Activated T-helper 1 cell treated with anti-CD3 and anti-CD28 coated beads, Interleukin-2, amount 50 U/mL, for 16 hours (primary cell): ENCODE measurements around the gene MARCHF6.
"Not testable (repeated sequence)": the region's sequence is repeated elsewhere in the genome, so short reads cannot be mapped to it uniquely, and the experiment has no call there.

Experiments
- DNase-seq, 2 donors: peaks; one replicate each; pipeline ENCODE4 v3.0.0-alpha.2; 2020; ENCODE audit warnings: low read depth in 1 of 2, low spot score in 1 of 2

Gene MARCHF6

DNA sequence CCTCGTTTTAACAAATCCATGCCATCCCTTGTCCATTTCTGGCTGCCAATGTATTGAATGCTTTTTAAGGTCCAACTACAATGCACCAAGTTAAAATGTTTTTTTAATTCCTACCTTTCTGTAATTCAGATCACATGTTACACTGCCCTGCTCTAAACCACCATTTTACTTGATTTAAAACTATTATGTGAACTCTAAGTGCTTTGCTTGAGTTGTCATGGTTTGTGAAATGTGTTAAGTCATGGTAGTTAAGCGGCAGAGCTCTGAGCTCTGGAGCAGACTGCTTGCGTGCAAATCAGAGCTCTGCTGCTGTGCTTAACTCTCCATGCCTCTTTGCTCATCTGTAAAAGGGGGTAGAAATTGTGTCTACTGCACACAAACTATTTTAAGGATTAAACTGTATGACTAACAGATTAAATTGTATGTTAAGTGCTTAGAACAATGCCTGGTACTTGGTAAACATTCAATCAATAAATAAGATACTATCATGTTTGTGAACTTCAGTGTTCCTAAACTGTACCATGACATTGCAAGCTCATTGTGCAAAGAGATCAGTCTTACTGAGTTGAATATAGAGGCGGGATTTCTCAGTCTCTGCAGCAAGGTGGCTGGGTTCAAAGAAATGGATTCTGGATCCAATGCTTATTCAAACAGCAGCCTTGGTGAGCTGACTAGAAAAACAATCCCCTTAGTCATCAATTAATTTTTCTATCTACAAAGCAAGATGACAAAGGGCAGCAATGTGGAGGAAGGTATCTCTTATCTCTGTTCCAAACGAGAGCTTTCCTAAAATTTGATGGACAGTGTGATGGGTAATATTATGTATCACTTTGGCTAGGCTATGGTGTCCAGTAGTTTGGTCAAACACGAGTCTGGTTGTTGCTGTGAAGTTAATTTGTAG, 29.7 kb upstream of the MARCHF6 start:
- no peak for DNase-seq

DNA sequence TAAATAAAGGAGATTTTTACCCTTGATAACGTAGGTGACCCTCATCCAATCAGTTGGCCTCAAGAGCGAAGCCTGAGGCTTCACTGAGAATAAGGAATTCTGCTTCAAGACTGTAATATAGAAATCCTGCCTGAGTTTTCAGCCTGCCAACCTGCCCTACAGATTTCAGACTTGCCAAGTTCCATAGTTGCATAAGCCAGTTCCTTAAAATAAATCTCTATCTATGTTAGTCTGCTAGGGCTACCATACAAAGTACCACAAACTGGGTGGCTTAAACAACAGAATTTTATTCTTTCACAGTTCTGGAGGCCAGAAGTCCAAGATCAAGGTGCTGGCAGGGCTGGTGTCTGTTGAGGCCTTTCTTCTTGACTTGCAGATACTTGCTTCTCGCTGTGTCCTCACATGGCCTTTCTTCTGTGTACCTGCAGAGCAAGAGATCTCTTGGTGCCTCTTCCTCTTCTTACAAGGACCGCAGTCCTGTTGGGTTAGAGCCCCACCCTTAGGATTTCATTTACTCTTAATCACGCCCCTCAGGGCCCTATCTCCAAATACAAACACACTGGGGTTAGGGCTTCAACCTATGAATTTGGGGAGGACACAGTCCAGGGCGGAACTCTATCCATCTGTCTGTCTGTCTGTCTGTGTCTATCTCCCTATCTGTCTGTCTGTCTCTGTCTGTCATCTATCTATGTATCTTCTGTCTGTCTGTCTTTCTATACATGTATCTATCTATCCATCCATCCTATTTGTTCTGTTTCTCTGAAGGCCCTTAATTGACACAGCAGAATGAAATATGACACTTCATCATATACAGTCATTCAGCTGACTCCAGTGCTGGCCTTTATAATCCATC, 28.8 kb upstream of the MARCHF6 start:
- DNase-seq: no peak

DNA sequence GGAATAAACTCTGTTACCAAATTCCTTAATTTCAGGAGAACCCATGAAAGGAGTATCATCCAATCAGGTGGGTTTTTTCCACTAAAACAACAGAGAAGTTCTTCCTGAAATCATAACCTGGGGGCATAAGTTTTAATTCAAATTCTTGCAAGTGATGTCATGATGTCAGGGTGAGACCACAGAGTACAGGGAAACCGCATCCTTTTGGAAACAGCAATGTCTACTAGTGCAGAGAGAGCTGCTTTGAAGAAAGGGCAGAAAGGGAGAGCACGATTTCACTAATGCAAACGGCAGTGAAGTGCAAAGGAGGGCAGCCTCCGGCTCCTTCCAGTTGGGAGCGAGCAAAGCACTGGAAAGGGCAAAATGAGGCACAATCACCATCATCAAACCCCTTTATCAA, 25.2 kb upstream of the MARCHF6 start:
- no peak for DNase-seq

DNA sequence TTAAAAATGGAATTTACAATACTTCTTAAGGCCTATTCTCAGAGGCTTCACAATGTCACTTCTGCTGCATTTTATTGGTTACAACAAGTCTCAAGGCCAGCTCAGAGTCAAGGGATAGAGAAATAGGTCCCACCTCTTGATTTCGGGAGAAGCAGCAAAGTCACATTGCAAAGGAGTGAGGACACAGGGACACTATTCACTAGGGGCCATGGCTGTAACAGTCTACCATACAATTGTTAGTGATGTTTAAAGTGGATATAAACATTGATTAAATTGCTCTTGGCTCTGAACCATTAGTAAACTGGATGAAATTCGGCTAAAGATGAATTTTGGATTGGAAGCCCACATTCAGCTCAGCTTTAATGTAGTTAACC, 24.1 kb upstream of the MARCHF6 start:
- DNase-seq: no peak

DNA sequence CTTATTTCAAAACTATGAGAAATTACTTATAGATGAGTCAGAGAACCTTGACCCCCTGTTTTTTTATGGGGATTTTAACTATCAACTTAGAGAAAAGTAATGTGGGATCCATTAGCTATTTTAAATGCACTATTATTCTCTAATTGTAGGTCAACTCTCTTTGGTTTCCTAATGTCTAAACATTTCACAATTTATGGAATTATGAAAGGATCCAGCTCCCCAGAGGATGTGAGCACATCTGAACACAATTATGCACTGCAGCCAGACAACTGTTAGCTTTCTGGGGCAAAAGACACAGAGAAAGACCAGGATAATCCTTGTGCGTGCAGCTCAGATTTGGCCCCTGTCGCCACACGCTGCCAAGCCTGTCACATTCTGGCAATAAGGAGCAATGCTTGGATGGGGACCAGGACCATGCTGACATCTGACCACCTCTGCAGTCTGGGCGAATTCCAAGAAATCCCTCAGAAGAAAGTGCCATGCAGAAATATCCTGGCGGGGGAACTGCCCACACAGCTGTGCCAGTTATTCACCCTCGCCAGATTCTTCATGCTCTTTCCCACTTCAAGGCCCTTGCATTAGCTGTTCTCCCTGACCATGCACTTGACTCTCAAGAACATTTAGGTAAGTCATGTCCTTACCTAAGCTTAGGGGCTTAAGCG, 23.5 kb upstream of the MARCHF6 start:
- DNase-seq: no peak

DNA sequence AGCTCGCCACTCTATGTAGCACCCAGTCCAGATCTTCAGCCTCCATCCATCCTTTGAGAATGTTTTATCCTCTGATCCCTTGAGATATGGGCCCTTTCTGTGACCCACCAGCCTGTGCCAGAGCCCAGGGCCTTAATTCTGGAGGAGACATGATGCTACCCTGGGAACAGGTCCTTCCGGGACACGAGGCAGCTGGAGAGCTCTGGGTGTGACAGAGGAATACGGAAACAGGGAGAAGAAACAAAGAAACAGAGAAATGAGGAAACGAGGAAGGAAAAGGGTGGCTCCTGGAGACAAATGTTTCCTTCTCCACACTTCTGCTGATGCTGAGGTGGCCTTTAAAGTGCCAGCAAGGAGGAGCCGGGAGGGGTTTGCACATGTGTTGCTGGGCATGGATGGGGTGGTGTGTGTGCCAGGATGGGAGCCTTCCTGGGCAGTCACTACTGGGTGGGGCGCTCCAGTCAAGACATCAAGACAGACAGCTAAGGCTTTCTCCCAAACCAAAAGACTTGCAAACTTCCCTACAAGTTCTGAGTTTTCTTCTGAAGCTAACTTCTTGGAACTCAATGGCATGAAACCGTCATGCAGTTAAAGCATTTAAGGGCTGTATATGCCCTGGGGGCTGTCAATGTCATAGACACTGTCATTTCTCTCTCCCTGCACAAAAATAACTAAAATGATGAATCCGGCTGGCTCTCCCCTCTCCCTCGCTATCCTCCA, 22.8 kb upstream of the MARCHF6 start:
- DNase-seq: no peak

DNA sequence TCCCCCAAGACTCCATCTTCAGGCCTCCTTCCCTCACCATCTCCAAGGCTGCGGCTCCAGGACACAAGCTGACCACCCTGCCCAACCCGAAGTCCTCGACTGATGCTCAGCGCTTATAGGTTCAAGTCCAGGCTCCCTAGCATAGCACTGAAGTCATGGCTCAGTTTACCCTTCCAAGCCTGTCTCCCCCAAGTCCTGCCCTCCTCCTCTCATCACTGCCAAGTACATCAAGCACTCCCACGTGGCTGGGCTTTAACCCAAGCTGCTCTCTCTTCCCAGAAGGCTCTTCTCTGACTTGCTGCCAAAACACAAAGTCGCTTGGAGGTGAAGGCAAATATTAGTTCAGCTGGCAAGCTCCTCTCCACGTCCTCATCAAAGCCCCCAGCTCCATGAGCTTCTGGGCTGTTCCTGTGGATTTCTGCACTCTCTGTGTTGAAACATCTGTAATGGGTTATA, 22.1 kb upstream of the MARCHF6 start:
- no peak for DNase-seq

DNA sequence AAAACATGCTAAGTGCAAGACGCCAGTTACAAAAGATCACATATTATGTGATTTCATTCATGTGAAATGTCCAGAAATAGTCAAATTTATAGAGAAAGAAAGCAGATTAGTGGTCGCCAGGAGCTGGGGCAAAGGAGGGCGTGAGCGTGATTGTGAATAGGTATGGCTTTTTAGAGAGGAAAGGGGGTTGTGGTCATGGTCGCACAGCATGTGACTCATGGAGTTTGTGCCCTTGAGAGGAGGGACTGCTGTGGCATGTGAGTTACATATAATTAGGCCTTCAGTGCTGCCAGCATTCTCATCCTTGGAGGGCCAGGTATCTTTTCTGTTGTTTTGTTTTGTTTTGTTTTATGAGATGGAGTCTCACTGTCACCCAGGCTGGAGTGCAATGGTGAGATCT, 21.2 kb upstream of the MARCHF6 start:
- DNase-seq: no peak

DNA sequence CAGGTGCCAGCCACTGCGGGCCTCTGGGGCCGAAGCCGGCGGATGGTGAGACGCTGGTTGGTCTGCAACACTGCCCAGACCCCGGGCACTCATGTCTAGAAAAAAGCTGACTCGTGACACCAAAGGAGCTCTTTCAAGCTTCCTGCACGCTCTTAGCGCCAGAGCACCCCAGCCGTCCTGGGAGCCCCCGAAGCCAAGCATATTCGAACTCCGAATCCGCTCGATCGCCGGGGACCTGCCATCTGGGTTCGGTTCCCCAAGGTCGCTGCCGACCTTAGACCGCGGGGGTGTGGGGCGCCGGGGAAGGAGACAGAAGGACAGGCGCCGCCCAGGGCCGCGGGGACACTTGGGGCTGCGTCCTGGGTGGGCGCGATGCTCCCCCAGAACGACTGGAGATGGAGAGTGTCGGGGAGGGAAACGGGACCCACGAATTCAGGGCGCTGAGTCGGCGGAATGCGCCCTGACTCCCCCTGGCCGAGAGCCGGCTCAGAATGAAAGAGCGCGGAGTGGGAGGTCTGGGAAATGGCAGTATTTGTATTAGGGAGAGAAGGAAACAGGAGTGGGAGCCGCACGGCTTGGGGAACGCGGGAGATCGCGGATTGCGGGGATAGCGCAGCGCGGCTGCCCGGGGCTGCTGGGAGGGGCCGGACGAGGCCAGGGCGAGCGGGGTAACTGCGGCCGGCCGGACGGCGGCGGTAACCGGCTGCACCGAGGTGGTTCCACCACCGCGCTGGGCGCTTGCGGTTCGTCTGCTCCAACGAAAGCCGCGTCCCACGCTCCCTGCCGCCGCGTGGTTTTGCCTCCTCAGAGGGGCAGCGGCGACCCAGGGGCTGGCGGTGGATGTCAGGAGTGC, 20.1 kb upstream of the MARCHF6 start:
- no peak for DNase-seq

DNA sequence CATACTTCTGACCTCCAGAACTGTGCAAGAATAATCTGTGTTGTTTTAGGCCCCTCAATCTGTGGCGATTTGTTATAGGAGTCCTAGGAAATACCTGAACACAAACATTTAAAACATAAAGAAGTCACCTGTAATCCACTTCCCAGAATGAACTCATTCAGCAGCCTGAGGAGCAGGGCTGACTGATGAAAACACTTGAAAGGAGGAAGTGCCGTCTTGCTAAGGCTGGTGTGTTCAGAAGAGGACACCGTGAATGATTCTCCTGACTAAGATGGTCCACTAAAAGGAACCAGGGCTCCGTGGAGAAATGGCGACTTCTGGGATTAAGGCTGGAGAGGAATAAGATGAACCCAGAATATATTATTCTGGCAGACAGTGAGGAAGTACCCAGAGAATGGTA, 18.7 kb upstream of the MARCHF6 start:
- DNase-seq: no peak

DNA sequence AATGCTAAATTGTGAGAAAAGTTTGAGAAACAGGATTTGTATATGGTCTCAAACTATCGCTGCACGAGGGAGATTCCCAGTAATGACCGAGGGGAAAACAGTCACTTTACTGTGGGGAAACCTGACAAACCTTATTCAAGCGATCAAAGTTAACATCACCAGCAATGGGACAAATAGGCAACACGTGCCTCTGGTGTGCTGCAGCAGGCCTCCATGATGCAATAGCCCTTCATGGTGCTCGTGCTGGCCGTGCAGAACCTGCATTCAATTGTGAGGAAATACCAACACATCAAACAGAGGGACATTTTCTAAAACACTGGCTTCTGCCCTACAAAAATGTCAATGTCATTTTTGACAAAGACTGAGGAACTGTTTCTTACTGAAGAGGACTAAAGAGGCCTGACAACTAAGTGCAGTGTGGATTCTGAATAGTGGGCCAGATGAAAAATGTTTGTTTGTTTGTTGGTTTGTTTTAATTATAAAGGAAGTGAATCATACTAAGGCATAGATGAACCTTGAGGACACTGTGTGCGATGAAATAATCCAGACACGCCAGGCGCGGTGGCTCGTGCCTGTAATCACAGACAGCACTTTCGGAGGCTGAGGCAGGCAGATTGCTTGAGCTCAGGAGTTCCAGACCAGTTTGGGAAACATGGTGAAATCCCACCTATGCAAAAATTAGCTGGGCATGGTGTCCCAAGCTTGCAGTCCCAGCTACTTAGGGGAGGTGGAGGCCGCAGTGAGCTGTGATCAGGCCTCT, 17.6 kb upstream of the MARCHF6 start:
- no peak for DNase-seq

DNA sequence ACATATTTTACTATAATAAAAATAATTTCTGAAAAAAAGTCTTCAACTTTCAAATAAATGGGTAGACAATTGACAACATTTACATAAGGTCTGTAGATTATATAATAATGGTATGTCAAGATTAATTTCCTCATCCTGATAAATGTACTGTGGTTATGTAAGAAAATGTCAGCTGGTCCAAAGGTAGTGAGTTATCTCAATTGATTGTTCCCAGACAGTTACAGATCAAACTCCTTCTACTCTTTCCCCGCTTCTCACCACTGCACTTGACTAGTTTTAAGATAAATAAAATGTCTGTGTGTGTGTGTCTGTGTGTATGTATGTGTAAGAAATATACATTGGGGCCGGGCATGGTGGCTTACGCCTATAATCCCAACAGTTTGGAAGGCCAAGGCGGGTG, 16.4 kb upstream of the MARCHF6 start:
- DNase-seq: no peak

DNA sequence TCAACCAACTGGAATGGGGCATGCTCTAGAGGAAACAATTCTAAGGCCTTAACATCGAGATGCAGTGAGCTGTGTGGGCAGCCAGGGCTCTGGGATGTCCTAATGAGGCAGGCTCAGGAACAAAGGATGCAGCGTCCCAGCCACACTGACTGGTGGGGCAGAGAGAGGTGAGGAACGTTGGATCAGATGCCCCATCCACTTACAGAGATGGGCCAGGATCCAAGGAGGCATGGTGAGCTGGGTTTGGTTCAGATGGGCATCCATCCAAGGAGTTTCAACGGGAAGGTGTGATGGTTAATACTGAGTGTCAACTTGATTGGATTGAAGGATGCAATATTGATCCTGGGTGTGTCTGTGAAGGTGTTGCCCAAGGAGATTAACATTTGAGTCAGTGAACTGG, 15.5 kb upstream of the MARCHF6 start:
- no peak for DNase-seq

DNA sequence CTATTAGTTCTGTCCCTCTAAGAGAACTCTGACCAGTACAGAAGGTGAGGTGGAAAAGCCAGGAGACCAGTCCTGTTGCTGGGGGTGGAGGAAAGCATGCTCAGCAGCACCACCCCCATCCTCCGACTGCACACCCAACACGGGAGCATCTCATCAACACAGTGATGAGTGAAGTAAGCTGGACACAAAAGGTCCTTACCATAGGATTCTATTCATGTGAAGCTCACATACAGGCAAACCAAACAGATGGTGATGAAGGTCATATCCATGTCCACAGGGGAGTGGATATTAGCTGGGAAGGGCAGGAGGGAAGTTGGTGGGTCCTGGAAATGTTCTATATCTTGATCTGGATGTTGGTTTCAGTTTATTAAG, 14.8 kb upstream of the MARCHF6 start:
- no peak for DNase-seq

DNA sequence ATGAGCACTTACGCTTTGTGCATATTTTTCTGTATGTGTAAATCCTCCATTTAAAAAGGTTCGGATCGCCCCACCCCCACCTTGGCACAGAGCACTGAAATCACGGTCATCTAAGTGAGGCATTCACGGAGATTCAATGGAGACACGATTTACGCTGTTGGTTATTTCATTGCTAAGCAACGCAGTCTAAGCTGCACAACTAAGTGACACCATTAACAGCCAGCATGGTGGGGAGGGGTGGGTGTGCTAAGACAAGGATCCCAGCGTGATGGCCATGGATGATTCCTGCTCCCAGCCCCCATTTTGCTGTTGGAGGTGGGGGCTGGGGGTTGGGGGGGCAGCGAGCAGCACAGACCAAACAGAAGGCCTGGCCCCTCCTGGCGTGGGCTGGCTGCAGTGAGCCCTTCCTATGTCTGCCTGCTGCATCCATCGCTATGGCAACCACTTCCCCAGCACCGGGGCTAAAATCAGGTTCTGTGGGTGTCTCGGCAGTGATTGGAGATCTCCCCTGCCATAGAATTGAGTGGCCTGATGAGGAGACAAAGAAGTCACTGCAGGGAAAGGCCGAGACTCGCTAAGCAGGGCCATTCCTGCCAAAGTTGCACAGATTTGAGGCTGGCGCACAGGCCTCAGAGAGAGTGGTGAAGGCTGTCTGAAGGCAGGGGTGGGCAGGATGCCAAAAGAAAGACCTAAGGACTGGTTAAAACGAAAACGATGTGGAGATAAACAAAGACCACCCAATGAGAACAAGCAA, 14.3 kb upstream of the MARCHF6 start:
- DNase-seq: no peak

DNA sequence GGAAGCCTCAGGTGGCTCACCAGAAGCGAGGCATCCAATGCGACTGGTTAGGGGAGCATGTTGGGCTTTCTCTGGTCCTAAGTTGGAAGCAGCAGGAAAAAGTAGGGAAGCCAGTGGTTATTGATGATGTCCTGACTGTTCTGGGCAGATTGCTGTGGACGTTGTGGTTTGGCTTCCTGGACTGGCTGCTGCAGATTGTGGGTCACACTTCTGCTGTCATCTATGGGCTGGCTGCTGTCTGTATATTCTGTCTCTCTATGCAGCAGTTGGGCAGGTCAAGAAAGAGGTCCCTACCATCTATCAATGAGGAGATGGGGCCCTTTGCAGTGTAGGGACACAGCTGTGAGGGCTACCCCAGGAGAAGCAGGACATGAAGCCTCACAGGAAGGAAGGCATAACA, 13.5 kb upstream of the MARCHF6 start:
- DNase-seq: no peak

DNA sequence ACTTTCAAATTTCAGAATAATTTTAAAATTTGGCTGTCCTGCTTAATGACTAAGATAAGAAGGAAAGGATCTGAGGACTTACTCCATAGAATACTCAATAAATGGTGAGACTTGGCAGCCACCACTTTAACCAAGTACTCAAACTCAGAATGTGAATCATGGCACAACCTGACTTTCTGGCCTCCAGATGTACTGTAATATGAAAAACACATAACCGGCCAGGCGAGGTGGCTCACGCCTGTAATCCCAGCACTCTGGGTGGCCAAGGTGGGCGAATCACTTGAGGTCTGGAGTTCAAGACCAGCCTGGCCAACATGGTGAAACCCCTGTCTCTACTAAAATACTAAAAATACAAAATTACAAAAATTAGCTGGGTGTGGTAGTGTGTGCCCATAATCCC, 10.0 kb upstream of the MARCHF6 start:
- DNase-seq: no peak

DNA sequence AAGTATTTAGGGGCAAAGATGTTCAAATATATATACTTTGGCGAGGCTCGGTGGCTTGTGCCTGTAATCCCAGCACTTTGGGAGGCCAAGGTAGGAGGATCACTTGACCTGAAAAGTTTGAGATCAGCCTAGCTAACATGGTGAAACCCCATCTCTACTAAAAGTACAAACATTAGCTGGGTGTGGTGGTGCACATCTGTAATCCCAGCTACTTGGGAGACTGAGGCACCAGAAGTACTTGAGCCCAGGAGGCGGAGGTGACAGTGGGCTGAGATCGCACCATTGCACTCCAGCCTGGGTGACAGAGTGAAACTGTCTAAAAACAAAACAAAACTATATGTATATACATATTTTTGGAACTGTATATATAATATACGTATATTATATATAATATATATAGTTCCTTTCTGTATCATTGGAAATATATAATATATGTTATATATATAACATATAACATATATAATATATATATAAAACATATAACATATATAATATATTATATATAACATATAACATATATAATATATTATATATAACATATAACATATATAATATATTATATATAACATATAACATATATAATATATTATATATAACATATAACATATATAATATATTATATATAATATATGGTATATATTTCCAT, 8.9 kb upstream of the MARCHF6 start:
- not testable (repeated sequence) for DNase-seq
